ENCODE data around the gene ERH. TPM values are rescaled to one million over a fixed set of nuclear protein-coding genes. Genes with fewer than 3 reads are reported as not detected.
A peak's percentile ranks its signal among the peaks of the same experiment; 100 is the strongest.

ERH gene
- total RNA-seq, 1 experiment from 2014 or later: 352 TPM

- TF ChIP-seq SP1 (IDR thresholded peaks at IDR 0.05; ENCODE audit: low read depth) (no peak), ZBTB33 (IDR thresholded peaks at IDR 0.05; ENCODE audit: extremely low read depth, insufficient replicate concordance, low read length) (no peak)
Measured at GRCh38 chr14:69349091-69349777, 48.9 kb downstream of the ERH start (continued).

GRCh38 chr14:69346710-69347109, 51.4 kb downstream of the ERH start:
- ChIA-PET POLR2A (no interaction called here), CTCF (interaction anchor here (0.7 to 1.7 kb wide), 11 partner anchors 10 to 217 kb away, joined by 3 to 6 read pairs (median 3); no protein-coding TSS in a partner anchor), RAD21 (ENCODE audit: low non-redundant PET in 1 of 2, low total read pairs in 2 of 2, uncharacterized antibody in 2 of 2, unreplicated experiment in 2 of 2) (no interaction called here)
- Histone ChIP-seq H2AFZ (ENCODE audit: low read depth, low read length, poor library complexity, severe bottlenecking) (no peak overlapping the region), H3K4me2 (ENCODE audit: low read length) (no peak overlapping the region), H4K20me1 (ENCODE audit: insufficient read depth) (no peaks in the 10 kb centered on the region), H3K27me3 (ENCODE audit: insufficient read depth, low read length) (no peaks in the 10 kb centered on the region), H3K9me2 (ENCODE audit: insufficient read depth) (no peaks in the 10 kb centered on the region), H3K4me3 (replicated peaks in 1 of 2; ENCODE audit: low read depth in 1 of 2, low read length in 2 of 2) (no peak overlapping the region), H3K4me1 (ENCODE audit: control insufficient read depth in 1 of 2, insufficient read depth in 2 of 2, low read length in 2 of 2) (no peaks in the 10 kb centered on the region), H3K9me3 (ENCODE audit: control insufficient read depth in 1 of 2, insufficient read depth in 1 of 2, low read depth in 1 of 2, low read length in 2 of 2) (no peaks in the 10 kb centered on the region), H3K9ac (ENCODE audit: low read length) (no peak overlapping the region), H3K27ac (ENCODE audit: low read depth, low read length) (no peak overlapping the region), H3K79me2 (ENCODE audit: insufficient read depth, low read length) (no peaks in the 10 kb centered on the region), H3K36me3 (ENCODE audit: control insufficient read depth in 1 of 2, insufficient read depth in 2 of 2, low read length in 2 of 2) (no peaks in the 10 kb centered on the region)
- no TSS peak for BruUV-seq (replicated peaks)
- intact Hi-C loops (cut with micrococcal nuclease): loop anchor here (1.0 to 2.0 kb wide), 2 partner anchors 104 to 217 kb away; no protein-coding TSS in a partner anchor
- DNase-seq (ENCODE audit: low read depth, low spot score) (no peak), ATAC-seq (peak; percentile 92)
- TF ChIP-seq EGR1 (IDR thresholded peaks at IDR 0.05; ENCODE audit: low read depth) (no peak), CTCF (IDR thresholded peaks at IDR 0.05 in 2 of 3, conservative IDR thresholded peaks at IDR 0.05 in 1 of 3; ENCODE audit: borderline replicate concordance in 1 of 3, insufficient read depth in 1 of 3, low read depth in 2 of 3, low read length in 2 of 3) (peak; percentile 58 to 90 (median 74); a peak in 5 of 6 replicates), RAD21 (IDR thresholded peaks at IDR 0.05; ENCODE audit: low read depth) (peak; percentile 57), ZNF274 (IDR thresholded peaks at IDR 0.05; ENCODE audit: low read depth, low read length) (no peak)

Measured in HCT116 (cell line).